CD4-positive, alpha-beta T cell treated with Interleukin-17A for 4 hours (primary cell): ENCODE results near the gene LYG2.
"Not testable (repeated sequence)": the region's sequence is repeated elsewhere in the genome, so short reads cannot be mapped to it uniquely, and the experiment has no call there.

Experiments
- DNase-seq: peaks from one replicate; pipeline ENCODE4 v3.0.0-alpha.2; 2020; ENCODE audit warnings: mixed read lengths

The LYG2 gene

DNA sequence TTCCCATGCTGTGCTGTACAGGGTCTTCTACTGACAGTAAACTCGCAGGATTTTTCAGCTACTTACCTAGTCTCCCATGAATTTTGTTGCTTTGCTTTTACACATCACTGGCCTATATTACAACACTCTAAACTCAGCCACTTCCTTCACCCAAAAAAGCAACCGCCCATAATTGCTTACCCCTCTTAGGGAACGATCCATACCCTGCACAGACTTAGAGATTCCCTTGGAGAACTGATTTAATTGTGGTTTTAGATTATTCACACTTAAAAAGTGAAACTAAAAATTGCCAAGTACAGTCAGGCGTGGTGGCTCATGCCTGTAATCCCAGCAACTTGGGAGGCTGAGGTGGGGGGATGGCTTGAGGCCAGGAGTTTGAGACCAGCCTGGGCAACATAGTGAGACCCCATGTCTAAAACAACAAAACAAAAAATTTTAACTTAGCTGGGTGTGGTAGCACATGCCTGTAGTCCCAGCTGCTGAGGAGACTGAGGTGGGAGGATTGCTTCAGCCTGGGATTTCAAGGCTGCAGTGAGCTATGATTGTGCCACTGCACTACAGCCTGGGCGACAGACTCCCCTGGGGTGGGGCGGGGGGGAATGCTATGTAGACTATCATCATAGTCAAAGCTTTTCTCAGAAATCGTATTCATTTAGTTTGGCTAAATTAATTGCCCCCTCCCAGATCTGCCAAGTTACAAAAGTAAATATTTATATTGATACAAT is 55.2 kb downstream of the LYG2 start:
- no peak for DNase-seq

DNA sequence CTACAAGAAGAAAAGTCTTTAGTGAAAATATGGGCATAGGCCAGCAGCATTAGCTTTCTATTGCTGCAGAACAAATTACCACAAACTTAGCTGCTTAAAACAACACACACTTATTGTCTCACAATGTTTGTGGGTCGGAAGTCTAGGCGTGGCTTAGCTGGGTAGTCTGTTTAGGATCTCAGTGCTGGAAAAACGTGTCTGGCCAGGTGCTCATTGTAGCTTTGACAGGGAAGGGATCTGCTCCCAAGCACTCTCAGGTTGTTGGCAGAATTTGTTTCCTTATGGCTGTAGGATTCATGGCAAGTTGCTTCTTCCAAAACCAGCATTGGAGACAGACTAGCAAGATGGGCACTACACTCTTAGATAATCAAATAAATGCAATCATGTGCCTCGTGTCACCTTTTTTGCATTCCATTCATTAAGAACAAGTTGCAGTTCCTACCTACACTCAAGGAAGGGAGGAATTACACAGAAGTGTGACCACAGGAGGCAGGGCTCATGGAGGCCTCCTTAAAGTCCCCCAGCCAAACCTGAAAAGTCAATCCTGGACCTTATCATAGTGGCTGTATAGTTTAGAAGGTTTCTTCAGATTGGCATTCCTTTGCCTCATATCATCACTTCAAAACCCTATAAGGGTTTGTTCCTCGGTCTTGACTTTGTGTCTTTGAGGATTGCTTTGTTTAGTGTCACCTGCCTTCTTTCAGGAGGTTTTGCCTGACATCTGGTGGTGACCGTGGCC is 57.2 kb downstream of the LYG2 start:
- no peak for DNase-seq

DNA sequence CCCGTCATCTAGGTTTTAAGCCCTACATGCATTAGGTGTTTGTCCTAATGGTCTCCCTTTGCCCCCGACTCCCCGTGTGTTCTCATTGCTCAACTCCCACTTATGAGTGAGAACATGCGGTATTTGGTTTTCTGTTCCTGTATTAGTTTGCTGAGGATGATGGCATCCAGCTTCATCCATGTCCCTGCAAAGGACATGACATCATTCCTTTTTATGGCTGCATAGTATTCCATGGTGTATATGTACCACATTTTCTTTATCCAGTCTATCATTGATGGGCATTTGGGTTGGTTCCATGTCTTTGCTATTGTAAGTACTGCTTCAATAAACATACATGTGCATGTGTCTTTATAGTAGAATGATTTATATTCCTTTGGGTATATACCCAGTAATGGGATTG is 63.1 kb downstream of the LYG2 start:
- not testable (repeated sequence) for DNase-seq
